Spleen (tissue), 11 donors: ENCODE results near the gene ACAD11. TPM values are rescaled to one million over a fixed set of nuclear protein-coding genes. Genes with fewer than 3 reads are reported as not detected.
"Not testable (repeated sequence)": the region's sequence is repeated elsewhere in the genome, so short reads cannot be mapped to it uniquely, and the experiment has no call there.

Experiments
- DNase-seq: peaks from one replicate; pipeline ENCODE4 v3.0.0-alpha.2; 2020
- H3K27ac ChIP-seq, 8 donors: fragments of 200-600 bp; sonication (generic) in 7 of 8; 1 replicate in 4 of 8; 2 replicates in 4 of 8; pipeline versions ENCODE4 v1.5.0 to v1.8.0; 2016 to 2021; ENCODE audit warnings: inconsistent platforms in 4 of 8, mild to moderate bottlenecking in 4 of 8, moderate library complexity in 1 of 8
- H3K27me3 ChIP-seq, 7 donors: fragments of 200-600 bp; sonication (generic) in 6 of 7; replicated peaks in 1 of 7; 1 replicate in 4 of 7; 2 replicates in 3 of 7; pipeline versions ENCODE4 v1.5.0 to v1.8.0; 2016 to 2021; ENCODE audit warnings: inconsistent platforms in 3 of 7, mild to moderate bottlenecking in 1 of 7
- H3K36me3 ChIP-seq, 6 donors: fragments of 200-600 bp; sonication (generic) in 5 of 6; 1 replicate in 4 of 6; 2 replicates in 2 of 6; pipeline versions ENCODE4 v1.5.0 to v1.8.0; 2016 to 2021; ENCODE audit warnings: inconsistent platforms in 2 of 6
- H3K4me1 ChIP-seq, 6 donors: fragments of 200-600 bp; sonication (generic) in 5 of 6; 1 replicate in 3 of 6; 2 replicates in 3 of 6; pipeline versions ENCODE4 v1.5.0 to v1.8.0; 2016 to 2021; ENCODE audit warnings: inconsistent platforms in 3 of 6
- H3K4me3 ChIP-seq, 8 donors: fragments of 200-600 bp; sonication (generic) in 7 of 8; 1 replicate in 4 of 8; 2 replicates in 4 of 8; pipeline versions ENCODE4 v1.5.0 to v1.8.0; 2016 to 2021; ENCODE audit warnings: inconsistent platforms in 4 of 8, mild to moderate bottlenecking in 4 of 8, moderate library complexity in 2 of 8
- H3K9me3 ChIP-seq, 8 donors: fragments of 200-600 bp; sonication (generic) in 7 of 8; 1 replicate in 4 of 8; 2 replicates in 4 of 8; pipeline versions ENCODE4 v1.5.0 to v1.8.0; 2016 to 2021; ENCODE audit warnings: inconsistent platforms in 4 of 8
- POLR2A ChIP-seq, 3 donors: fragments of 450-650 bp; IDR thresholded peaks; one replicate each; pipeline ENCODE4 v1.5.1; 2017; ENCODE audit warnings: antibody characterized with exemption in 3 of 3, mild to moderate bottlenecking in 1 of 3
- POLR2AphosphoS5 ChIP-seq, 3 donors: sonication (generic); formaldehyde crosslinking; IDR thresholded peaks; one replicate each; pipeline ENCODE4 v1.5.1; 2017; ENCODE audit warnings: antibody characterized with exemption in 3 of 3
- WGBS, 5 donors: extraction: QIAGEN DNeasy Blood & Tissue Kit in 3 of 5; methylation state at CpG; one replicate each; pipeline versions ENCODE4 v1.1.5 to v1.1.7; 2013 to 2018; 5-methylcytosine and 5-hydroxymethylcytosine counted together
- intact Hi-C: fragments of 100-400 bp; cut with DNase I; formaldehyde crosslinking; loops from one replicate; pipeline ENCODE4 v1.15.0; 2023; ENCODE audit warnings: low total_unique reads
- polyA plus RNA-seq, 3 donors: library from polyadenylated mRNA; stranded (reverse); fragments of 200-250 nt; gene quantifications; one replicate each; pipeline ENCODE4 v1.2.1, GENCODE V29; 2013
- total RNA-seq, 7 donors: library from RNA; depleted of rRNA in 3 of 7; stranded (reverse); fragments of >200 nt in 3 of 7; fragmentation: NEBNext Ultra II Directional in 4 of 7; extraction: Animal tissue kit (Norgen Biotek cat#: 25700) in 4 of 7; gene quantifications; one replicate each; pipeline versions ENCODE4 v1.1.0 to v1.2.1, GENCODE V29; 2016 to 2021
- TF ChIP-seq, protein P1 (sequence below), 11 experiments: fragments of 200-600 bp in 7 of 11; fragments of 450-650 bp in 4 of 11; sonication (generic) in 4 of 11; IDR thresholded peaks in 8 of 11; conservative IDR thresholded peaks in 3 of 11; 1 replicate in 7 of 11; 2 replicates in 4 of 11; pipeline versions ENCODE4 v1.4.0 to v1.8.0; 2016 to 2021; ENCODE audit warnings: antibody characterized with exemption in 11 of 11, inconsistent platforms in 4 of 11, mild to moderate bottlenecking in 1 of 11
- donor health status: healthy with polysubstance abuse.
- donor health status: DM: no; HTN: no; CAD: no; lungs with moderate emphysema.
- donor health status: DM: no; HTN: no; CAD: no.
- donor health status: Bipolar disorder and iron deficiency.
- donor health status: healthy.
- donor health status: DM: no; HTN: no; CAD: no.
- donor health status: DM: yes; HTN: yes; CAD: no.

The ACAD11 gene
- total and polyA plus RNA-seq, 10 donors, result 6.8 to 40.0 (median 24.7) TPM

DNA sequence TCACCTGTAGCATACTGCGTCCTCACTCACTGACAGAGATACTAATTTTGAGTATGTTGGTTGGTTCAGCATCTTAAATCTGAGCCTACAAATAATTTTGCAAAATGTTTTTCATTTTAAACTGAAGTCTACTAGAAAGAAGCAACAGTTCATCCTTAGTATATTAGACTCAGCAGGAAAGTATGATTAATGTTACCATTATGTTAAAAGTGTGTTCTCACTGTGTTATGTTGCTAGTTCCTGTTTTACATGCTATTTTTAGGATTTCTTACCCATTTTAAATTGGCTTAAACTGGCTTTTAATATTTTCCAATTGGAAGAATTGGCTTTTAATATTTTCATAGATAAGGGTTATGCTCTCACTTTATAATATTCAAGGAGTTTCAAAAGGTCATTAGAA lies 36.8 kb downstream of the ACAD11 start:
- intact Hi-C loops, result no loop called here
- 76 to 95% (median 90%) methylated on average over 1 of the region's 1 CpG for WGBS, 5 donors
- H3K4me3 ChIP-seq, result no peak overlapping the region
- H3K9me3 ChIP-seq, result no peaks in the 10 kb centered on the region
- no peaks in the 10 kb centered on the region for H3K27me3 ChIP-seq
- TF ChIP-seq POLR2AphosphoS5 (IDR thresholded peaks at IDR 0.05), result no peak
- TF ChIP-seq, protein P1, sequence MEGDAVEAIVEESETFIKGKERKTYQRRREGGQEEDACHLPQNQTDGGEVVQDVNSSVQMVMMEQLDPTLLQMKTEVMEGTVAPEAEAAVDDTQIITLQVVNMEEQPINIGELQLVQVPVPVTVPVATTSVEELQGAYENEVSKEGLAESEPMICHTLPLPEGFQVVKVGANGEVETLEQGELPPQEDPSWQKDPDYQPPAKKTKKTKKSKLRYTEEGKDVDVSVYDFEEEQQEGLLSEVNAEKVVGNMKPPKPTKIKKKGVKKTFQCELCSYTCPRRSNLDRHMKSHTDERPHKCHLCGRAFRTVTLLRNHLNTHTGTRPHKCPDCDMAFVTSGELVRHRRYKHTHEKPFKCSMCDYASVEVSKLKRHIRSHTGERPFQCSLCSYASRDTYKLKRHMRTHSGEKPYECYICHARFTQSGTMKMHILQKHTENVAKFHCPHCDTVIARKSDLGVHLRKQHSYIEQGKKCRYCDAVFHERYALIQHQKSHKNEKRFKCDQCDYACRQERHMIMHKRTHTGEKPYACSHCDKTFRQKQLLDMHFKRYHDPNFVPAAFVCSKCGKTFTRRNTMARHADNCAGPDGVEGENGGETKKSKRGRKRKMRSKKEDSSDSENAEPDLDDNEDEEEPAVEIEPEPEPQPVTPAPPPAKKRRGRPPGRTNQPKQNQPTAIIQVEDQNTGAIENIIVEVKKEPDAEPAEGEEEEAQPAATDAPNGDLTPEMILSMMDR (IDR thresholded peaks at IDR 0.05 in 8 of 11, conservative IDR thresholded peaks at IDR 0.05 in 3 of 11), result no peak
- no peak for TF ChIP-seq POLR2A (IDR thresholded peaks at IDR 0.05)
- DNase-seq, result no peak
- H3K4me1 ChIP-seq, result peaks cover 0 to 6% (median 2%) of the 10 kb centered on the region in 6 donors
- H3K27ac ChIP-seq, result no peak overlapping the region
- peaks cover 0 to 63% (median 33%) of the 10 kb centered on the region in 6 donors for H3K36me3 ChIP-seq

DNA sequence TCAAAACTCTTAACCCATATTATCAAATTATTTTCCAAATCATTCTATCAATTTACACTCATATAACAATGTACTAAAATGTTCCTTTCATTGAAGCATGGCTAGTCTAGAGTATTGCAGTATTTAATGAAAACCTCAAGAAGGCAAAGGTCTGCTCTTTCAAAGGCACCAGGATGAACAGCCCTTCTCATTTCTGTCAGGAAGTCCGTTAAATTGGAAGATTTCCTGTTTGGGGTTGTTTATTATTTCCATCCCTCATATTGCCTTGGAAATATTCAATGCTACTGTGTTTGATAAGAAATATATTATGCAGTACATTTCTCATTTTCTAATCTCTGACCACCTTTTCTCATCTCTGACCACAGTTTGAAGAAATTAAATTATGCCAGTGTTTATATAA lies 37.5 kb downstream of the ACAD11 start:
- Histone ChIP-seq H3K9me3 (no peaks in the 10 kb centered on the region), H3K36me3 (peaks cover 0 to 63% (median 29%) of the 10 kb centered on the region in 6 donors), H3K27ac (no peak overlapping the region), H3K4me3 (no peak overlapping the region), H3K4me1 (peaks cover 0 to 6% (median 2%) of the 10 kb centered on the region in 6 donors), H3K27me3 (no peaks in the 10 kb centered on the region)
- no peak for DNase-seq
- intact Hi-C loops, result no loop called here
- 20 to 48% (median 31%) methylated on average over 1 of the region's 1 CpG for WGBS, 5 donors
- TF ChIP-seq POLR2AphosphoS5 (IDR thresholded peaks at IDR 0.05), result no peak
- TF ChIP-seq, protein P1 (IDR thresholded peaks at IDR 0.05 in 8 of 11, conservative IDR thresholded peaks at IDR 0.05 in 3 of 11), result no peak

DNA sequence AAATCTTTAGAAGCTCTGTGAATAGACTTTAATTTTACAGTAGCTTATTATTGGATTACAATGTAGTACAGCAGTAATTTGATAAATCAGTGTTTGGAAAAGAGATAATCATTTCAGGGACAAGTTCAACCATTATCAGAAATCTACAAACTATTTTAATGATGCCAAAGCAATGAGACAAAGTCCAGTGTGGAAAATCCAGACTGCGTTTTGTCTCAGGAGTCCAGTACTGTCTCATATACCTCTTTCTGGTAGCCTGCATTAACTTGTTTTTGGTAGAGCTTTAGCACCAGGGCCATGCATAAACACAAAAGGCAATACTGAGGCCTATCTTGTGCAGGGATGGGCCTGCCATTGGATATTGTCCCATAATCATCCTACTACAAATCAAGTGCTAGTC lies 42.8 kb downstream of the ACAD11 start:
- WGBS, 5 donors, result 96 to 100% (median 100%) methylated on average over 1 of the region's 1 CpG
- intact Hi-C loops, result no loop called here
- no peak for TF ChIP-seq POLR2AphosphoS5 (IDR thresholded peaks at IDR 0.05)
- TF ChIP-seq, protein P1 (IDR thresholded peaks at IDR 0.05 in 8 of 11, conservative IDR thresholded peaks at IDR 0.05 in 3 of 11), result no peak
- no peak for TF ChIP-seq POLR2A (IDR thresholded peaks at IDR 0.05)

DNA sequence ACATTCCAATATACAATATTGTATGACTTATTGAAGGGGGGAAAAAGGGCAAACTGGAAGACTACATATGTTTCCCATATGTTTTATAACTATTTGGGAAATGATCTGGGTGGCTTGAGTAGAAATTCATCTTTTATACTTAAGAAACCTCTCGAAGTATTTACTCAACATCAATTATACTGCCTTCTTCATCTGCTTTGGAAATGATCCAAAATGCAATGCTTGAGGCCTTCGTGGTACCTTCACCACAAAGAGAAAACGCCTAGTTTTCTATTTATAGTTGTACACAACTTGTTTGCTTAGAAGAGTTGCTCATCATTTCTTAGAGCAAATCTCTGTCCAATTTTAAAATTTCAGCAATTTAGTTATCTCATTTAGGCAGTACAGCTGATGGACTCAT lies 43.7 kb downstream of the ACAD11 start:
- Histone ChIP-seq H3K27me3 (no peaks in the 10 kb centered on the region), H3K9me3 (peaks cover 0 to 14% (median 7%) of the 10 kb centered on the region in 8 donors), H3K4me1 (no peaks in the 10 kb centered on the region), H3K27ac (no peak overlapping the region), H3K4me3 (no peak overlapping the region), H3K36me3 (peaks cover 0 to 65% (median 12%) of the 10 kb centered on the region in 6 donors)
- TF ChIP-seq POLR2AphosphoS5 (IDR thresholded peaks at IDR 0.05) (no peak), POLR2A (IDR thresholded peaks at IDR 0.05) (no peak)
- TF ChIP-seq, protein P1 (IDR thresholded peaks at IDR 0.05 in 8 of 11, conservative IDR thresholded peaks at IDR 0.05 in 3 of 11), result no peak
- intact Hi-C loops, result no loop called here
- DNase-seq, result no peak
- 50 to 58% (median 56%) methylated on average over 3 of the region's 3 CpGs for WGBS, 5 donors

More for the DNA sequence above, 42.8 kb downstream of the ACAD11 start:
- Histone ChIP-seq H3K4me3 (no peak overlapping the region), H3K4me1 (no peaks in the 10 kb centered on the region), H3K9me3 (peaks cover 0 to 14% (median 7%) of the 10 kb centered on the region in 8 donors), H3K36me3 (peaks cover 0 to 70% (median 18%) of the 10 kb centered on the region in 6 donors), H3K27ac (no peak overlapping the region), H3K27me3 (no peaks in the 10 kb centered on the region)
- no peak for DNase-seq

DNA sequence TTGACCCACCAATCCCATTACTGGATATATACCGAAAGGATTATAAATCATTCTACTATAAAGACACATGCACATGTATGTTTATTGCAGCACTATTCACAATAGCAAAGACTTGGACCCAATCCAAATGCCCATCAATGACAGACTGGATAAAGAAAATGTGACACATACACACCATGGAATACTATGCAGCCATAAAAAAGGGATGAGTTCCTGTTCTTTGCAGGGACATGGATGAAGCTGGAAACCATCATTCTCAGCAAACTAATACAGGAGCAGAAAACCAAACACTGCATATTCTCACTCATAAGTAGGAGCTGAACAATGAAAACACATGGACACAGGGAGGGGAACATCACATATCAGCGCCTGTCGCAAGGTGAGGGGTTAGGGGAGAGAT lies 44.3 kb downstream of the ACAD11 start:
- H3K27me3 ChIP-seq, H3K4me1 ChIP-seq, H3K4me3 ChIP-seq, H3K27ac ChIP-seq, DNase-seq, intact Hi-C loops: not testable (repeated sequence)
- WGBS, 5 donors, result 93 to 99% (median 95%) methylated on average over 3 of the region's 3 CpGs
- peaks cover 0 to 59% (median 11%) of the 10 kb centered on the region in 6 donors for H3K36me3 ChIP-seq
- peaks cover 0 to 14% (median 7%) of the 10 kb centered on the region in 8 donors for H3K9me3 ChIP-seq

DNA sequence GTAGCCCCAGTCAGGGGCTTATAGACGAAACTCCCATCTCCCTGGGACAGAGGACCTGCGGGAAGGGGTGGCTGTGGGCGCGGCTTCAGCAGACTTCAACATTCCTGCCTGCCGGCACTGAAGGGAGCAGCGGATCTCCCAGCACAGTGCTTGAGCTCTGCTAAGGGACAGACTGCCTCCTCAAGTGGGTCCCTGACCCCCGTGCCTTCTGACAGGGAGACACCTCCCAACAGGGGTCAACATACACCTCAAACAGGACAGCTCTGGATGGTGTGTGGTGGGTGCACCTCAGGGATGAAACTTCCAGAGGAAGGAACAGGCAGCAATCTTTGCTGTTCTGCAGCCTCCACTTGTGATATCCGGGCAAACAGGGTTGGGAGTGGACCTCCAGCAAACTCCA lies 53.0 kb downstream of the ACAD11 start:
- intact Hi-C loops, H3K27ac ChIP-seq, DNase-seq, H3K27me3 ChIP-seq, H3K4me3 ChIP-seq, H3K9me3 ChIP-seq, H3K4me1 ChIP-seq: not testable (repeated sequence)
- 87 to 99% (median 93%) methylated on average over 8 of the region's 8 CpGs for WGBS, 5 donors
- H3K36me3 ChIP-seq, result peaks cover 0 to 59% (median 22%) of the 10 kb centered on the region in 6 donors
